Spleen (tissue), 3 donors: ENCODE data around the gene ATXN7L2.

Experiments
- POLR2A ChIP-seq, 3 donors: fragments of 450-650 bp; IDR thresholded peaks; one replicate each; pipeline ENCODE4 v1.5.1; 2017; ENCODE audit warnings: antibody characterized with exemption in 3 of 3, mild to moderate bottlenecking in 1 of 3
- POLR2AphosphoS5 ChIP-seq, 3 donors: sonication (generic); formaldehyde crosslinking; IDR thresholded peaks; one replicate each; pipeline ENCODE4 v1.5.1; 2017; ENCODE audit warnings: antibody characterized with exemption in 3 of 3

DNA sequence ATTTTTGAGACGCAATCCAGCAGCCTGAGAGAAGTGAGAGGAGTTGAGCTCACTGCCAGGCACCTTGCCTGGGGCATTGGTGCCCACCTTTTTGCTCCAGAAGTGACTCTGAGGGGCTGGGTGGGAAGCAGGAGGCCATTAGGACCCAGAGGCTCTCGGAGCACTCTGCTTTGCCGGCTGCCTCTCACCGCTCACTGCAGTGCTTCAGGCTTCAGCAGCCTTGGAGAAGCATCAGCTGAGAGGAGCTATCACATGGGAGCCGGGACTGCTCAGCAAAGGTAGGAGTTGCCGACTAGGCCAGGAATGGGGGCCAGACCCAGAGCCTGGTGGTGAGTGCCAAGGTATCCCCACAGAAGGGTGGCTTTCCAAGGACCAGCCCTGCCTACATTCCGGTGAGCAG lies 56.0 kb downstream of the ATXN7L2 start, which contains the start of gene GPR61:
- TF ChIP-seq POLR2A (IDR thresholded peaks at IDR 0.05) (no peak), POLR2AphosphoS5 (IDR thresholded peaks at IDR 0.05) (no peak)
